C1 segment of cervical spinal cord (tissue), 14 donors: ENCODE data around the gene NOL3.

ENCODE experiments used
- DNase-seq, 14 donors: peaks; one replicate each; lab custom pipeline; 2025; lab: John Stamatoyannopoulos, UW

Gene NOL3

DNA sequence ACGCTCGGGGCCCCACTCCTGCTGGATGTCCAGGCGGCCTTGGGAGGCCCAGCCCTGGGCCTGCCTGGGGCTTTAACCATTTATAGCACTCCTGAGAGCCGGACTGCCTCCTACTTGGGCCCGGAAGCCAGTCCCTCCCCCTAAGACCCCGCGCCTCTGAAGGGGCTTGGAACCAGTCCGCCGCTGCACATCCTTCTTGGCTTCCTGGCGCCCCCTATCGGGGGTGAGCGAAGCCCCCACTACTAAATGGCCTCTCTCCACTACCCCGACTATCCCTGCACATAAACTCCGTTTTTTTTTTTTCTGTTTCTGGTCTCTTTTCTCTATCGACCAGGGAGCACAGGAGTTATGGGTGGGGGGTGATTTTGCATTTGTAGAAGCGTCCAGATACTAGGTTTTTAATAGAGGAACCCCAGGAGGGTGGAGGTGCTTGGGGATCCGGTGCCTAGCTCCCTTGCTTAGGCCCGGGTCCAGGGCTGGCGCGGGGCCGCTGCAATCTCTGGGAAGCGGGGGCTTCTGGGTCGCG is 633 bp upstream of the NOL3 start:
- peak in 3 of 14 donors; percentile 34 to 39 (median 35) for DNase-seq

GRCh38 chr16:67170949-67171649 is 761 bp downstream of the NOL3 start:
- peak in 1 of 14 donors; percentile 45 for DNase-seq

DNA sequence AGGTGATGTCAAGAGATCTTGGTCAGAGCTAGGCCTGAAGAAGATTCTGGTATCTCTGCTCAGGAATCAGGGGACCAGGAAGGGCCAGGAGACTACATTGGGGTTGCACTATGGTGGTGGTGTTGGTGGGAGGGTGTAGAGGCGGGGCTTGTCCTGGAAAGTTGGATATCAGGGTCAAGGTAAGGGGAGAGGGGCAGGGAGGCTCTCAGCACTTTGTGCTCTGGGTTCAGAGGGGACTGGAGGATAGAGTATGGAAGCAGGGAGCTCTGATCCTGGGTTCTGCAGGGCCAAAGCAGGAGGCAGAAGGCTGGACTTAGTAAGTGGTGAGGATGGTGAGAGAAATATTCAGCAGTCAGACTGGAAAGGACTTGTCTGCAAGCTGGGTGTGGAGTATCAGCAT is 3.0 kb downstream of the NOL3 start:
- DNase-seq, result no peak

GRCh38 chr16:67173808-67174705 is 3.7 kb downstream of the NOL3 start:
- DNase-seq, result peak in 13 of 14 donors; percentile 11 to 92 (median 66)

DNA sequence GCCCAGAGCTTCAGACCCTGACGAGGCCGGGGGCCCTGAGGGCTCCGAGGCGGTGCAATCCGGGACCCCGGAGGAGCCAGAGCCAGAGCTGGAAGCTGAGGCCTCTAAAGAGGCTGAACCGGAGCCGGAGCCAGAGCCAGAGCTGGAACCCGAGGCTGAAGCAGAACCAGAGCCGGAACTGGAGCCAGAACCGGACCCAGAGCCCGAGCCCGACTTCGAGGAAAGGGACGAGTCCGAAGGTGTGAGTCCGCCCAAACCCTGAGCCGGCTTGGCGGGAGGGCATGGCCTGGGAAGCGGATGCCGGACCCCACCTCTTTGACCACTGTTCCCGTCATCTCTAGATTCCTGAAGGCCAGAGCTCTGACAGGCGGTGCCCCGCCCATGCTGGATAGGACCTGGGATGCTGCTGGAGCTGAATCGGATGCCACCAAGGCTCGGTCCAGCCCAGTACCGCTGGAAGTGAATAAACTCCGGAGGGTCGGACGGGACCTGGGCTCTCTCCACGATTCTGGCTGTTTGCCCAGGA is 4.4 kb downstream of the NOL3 start:
- peak in 1 of 14 donors; percentile 38 for DNase-seq

- no peak for DNase-seq
Measured at GRCh38 chr16:67176662-67177061, 6.3 kb downstream of the NOL3 start.

DNA sequence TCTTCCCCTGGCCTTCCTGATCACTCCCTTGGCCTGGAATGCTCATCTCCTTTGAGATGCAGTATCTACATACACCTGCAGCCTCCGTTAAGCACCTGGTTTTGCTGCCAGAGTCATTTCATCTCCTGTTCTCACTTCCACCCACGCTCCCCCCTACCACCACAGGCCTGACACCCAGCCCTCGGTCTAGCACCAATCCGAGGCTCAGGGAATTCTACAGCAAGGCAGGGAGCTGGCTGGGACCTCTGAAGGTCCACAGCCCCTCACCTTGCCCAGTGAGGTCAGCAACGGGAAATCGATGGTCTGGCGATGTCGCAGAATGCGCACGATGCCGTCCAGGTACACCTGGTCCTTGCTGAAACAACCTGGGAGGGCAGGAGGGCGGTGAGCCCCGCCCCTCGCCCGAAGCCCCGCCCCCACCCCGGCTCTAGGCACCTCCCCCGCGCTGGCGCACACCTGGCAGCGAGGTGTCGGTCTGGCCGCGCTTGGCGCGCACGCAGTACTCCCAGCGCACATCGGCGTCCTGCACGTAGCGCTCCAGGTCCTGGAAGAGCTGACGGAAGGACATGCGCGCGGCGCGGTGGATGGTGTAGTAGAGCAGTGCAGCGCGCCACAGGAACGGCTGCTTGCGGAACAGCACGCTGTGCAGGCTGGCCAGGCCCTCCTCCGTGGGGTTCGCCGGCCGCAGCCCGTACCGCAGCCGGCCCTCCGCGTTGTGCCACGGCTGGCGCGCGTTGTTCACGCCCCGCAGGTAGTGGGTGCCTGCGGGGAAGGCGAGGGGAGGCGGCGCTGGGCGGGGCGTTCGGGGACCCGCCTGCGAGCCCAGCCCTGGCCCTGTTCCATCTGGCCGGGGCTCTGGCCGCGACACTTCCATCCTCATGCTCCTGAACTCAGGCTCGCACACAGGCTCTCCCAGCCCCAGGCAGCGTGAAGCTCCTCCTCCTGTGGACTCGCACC is 7.7 kb downstream of the NOL3 start:
- peak in 3 of 14 donors; percentile 38 to 75 (median 56) for DNase-seq

- no peak for DNase-seq
Measured at GRCh38 chr16:67179421-67180080, 9.2 kb downstream of the NOL3 start.

DNA sequence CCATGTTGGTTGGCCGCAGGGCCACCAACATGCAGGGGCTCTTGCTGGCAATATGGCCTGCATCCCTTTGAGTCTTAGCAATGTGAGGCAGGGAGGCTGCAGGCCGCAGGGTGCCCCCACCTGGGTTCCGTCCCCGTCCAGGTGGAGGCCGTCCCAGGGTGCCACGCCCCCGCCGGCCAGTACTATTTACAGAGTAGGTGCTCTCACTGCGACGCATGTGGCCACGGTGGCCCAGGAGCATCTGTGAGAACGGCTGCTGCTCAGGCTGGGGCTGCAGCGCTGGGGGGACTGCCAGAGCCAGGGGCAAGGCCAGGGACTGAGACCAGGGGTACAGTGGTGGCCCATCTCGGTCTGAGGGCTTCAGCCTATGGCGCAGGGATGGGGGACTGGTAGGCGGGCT is 9.8 kb downstream of the NOL3 start:
- no peak for DNase-seq

DNA sequence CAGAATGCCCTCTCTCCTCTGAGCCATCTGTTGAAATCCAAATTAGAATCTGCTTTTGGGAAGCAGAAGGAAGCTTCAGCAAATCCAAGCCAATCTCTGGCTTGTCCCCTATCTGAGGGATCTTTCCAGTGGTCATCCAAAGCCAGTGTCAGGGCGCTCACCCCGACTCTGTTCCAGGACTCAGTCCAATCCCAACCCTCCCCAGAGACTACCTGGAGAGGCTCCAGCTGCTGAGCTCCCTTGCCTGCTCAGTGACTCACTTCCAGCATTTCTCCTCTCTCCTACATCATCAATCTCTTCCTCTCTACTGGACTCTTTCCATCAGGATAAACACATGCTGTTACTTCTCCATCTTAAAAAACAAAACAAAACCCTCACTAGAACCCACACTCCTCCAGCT is 11.0 kb downstream of the NOL3 start:
- DNase-seq, result peak in 4 of 14 donors; percentile 19 to 66 (median 38)

GRCh38 chr16:67182288-67182687 is 11.9 kb downstream of the NOL3 start:
- no peak for DNase-seq

- no peak for DNase-seq
Measured at GRCh38 chr16:67183284-67183626, 12.9 kb downstream of the NOL3 start.

- peak; percentile 77 to 98 (median 95) for DNase-seq
Measured at GRCh38 chr16:67183627-67184452, 13.5 kb downstream of the NOL3 start, which contains the start of gene MATCAP1. TSS of gene MATCAP1 (minus strand) at chr16:67183963. CDS start at chr16:67180610, 3,353 bp downstream.

DNA sequence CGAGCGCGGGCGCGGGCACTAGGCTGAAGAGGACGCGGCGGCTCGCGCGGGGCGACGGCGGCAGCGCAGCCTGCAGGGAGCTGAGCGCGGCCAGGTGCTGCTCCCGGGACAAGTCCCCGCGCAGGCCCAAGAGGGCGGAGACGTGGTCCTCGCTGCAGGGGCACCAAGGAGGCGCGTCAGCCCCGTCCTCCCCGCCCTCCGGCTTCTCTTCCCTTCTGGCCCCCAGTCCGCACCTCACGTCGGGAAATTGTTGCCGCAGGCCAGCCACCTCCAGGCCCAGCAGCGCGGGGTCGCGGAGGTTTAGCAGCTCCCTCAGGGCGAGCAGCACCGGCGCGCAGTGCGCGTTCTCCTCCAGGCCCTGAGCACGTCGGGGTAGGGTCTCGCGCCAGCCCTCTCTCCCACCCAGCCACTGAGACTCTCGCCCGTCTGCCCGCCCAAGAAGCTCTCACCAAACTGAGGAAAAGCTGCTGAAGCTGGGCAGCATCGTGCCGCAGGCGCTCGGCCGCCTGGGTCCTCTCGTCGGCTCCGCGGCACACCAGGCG is 14.2 kb downstream of the NOL3 start:
- no peak for DNase-seq

- peak; percentile 11 to 84 (median 66) for DNase-seq
Measured at GRCh38 chr16:67184995-67185650, 14.8 kb downstream of the NOL3 start.

GRCh38 chr16:67185651-67186134 is 15.4 kb downstream of the NOL3 start:
- no peak for DNase-seq

DNA sequence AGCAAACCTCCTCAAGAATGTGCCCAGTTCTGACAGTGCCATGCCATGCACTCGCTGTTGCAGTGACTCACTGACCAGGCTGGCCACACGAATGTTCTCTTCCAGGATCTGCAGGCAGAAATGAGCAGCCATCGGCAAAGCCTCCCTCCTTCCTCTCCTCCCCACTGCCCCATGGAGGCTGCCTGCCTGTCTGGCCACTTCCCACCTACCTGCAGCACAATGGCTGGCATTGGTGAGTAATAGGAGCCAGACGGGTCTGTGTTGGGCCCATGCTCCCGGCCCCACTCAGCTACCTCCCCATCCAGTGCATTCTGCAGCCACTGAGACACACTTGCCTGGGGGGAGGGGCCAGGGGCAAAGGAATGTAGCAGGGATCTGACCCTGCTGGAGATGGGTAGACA is 16.2 kb downstream of the NOL3 start:
- DNase-seq, result no peak

DNA sequence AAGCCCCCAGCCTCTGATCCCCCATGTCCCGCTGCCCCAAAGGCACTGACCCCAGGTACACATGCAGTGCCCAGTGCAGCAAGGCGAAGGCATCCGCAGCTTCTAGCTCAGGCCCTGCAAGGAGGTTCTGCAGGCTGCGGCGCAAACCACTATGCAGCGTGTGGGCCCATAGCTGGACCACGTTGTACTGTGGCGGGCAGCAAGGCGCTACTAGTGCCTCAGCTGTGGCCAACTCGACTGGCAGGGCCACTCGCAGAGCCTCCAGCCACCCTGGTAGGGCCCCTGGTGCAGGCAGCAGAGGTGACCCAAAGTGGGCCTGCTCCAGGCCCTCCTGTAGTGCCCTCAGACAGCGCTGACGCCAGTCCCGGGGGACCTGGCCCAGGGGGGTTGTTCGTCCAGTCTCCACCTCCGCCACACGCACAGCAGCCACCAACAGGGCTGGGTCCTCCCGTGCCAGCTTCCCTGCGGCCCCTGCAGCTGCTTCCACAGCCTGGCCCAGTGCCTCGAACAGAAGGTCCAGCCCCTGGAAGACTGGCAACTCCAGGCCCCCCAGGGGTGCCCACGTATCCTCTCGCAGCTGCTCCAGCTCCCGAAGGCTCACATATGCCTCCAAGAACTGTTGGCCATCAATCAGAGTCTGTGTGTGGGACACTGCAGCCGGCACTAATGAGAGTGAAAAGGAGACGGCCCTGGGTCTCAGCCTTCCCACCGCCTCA is 17.0 kb downstream of the NOL3 start:
- DNase-seq, result no peak
